ENCODE results near the gene TMEM108.

Gene TMEM108

DNA sequence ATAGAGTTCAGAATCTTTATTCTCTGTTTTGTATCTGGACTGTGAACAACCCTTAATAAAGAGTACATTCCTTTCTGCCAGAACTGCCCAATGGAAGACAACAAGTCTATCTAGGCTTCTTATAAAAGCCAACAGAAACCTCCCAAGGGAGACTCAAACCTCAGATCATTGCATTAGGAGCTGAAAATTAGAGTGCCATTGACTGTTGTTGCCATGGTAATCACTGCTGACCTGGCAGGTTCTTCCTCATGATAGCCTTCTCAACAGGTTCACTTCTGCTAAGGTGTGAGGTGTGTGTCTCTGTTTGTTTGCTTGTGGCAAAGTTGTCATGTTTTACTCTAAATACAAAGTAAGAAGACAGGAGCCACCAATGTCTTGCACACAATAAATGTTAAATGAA lies 79.2 kb downstream of the TMEM108 start:
- no peak overlapping the region for H2BK12ac ChIP-seq (ENCODE audit: low read length)
- DNase-seq: no peak

DNA sequence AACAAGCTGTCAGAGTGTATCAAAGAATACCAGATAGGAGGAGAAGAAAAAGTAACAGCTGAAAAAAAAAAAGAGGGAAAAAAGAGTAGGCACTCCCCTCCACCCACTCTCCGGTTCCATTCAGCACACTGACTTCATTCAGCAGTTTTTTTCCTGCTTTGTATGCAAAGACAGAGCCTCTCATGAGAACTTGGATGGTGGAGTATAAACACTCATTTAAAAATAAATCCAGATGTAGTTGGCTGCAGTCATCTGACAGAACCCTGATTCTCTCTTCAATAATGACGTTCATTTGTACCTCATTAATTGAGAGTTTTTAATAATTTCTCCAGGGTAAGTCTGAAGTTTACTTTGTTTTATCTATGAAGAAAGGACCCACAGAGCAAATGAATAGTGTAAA lies 81.0 kb downstream of the TMEM108 start:
- H2BK12ac ChIP-seq (ENCODE audit: low read length): no peak overlapping the region
- H3K79me1 ChIP-seq (ENCODE audit: low read length): no peaks in the 10 kb centered on the region
- H3K4ac ChIP-seq (ENCODE audit: low read depth, low read length): no peak overlapping the region
- H4K12ac ChIP-seq (ENCODE audit: low read depth, low read length): no peak overlapping the region
- H3K9me3 ChIP-seq (ENCODE audit: insufficient read depth, low read depth, low read length): no peaks in the 10 kb centered on the region
- no peak overlapping the region for H3K18ac ChIP-seq (ENCODE audit: low read length)
- no peak overlapping the region for H4K91ac ChIP-seq (ENCODE audit: low read depth, low read length)
- H2BK5ac ChIP-seq (ENCODE audit: low read depth, low read length, poor library complexity): no peak overlapping the region
- H2AK5ac ChIP-seq (ENCODE audit: low read length): no peak overlapping the region
- no peak overlapping the region for H2BK120ac ChIP-seq (ENCODE audit: insufficient read depth, low read length, poor library complexity)
- no peak overlapping the region for H3K9ac ChIP-seq (ENCODE audit: low read length)
- no peak overlapping the region for H3K27ac ChIP-seq (ENCODE audit: low read depth, low read length)
- DNase-seq: no peak
- no CpG with 5 or more reads among the region's 2 CpGs for WGBS (ENCODE audit: extremely low coverage, insufficient coverage, insufficient read length)
- H3K79me2 ChIP-seq (ENCODE audit: control insufficient read depth, insufficient read depth, low read length, poor library complexity): no peaks in the 10 kb centered on the region
- H3K4me2 ChIP-seq (ENCODE audit: low read length): no peak overlapping the region
- no peaks in the 10 kb centered on the region for H3K4me1 ChIP-seq (ENCODE audit: control insufficient read depth in 1 of 2, insufficient read depth in 2 of 2, low read length in 2 of 2)
- no peak overlapping the region for H3K23ac ChIP-seq (ENCODE audit: low read length)
- H4K8ac ChIP-seq (ENCODE audit: low read depth, low read length): no peak overlapping the region
- no peaks in the 10 kb centered on the region for H3K27me3 ChIP-seq (ENCODE audit: insufficient read depth, low read length)
- no peak overlapping the region for H3K14ac ChIP-seq (ENCODE audit: low read length)
- H3K4me3 ChIP-seq (ENCODE audit: low read depth, low read length): no peak overlapping the region
- no peaks in the 10 kb centered on the region for H3K36me3 ChIP-seq (ENCODE audit: control insufficient read depth in 1 of 2, insufficient read depth in 2 of 2, low read length in 2 of 2)
- H2AFZ ChIP-seq (ENCODE audit: insufficient read depth, low read length, poor library complexity): no peak overlapping the region

More for the DNA sequence above, 79.2 kb downstream of the TMEM108 start:
- H3K14ac ChIP-seq (ENCODE audit: low read length): no peak overlapping the region
- H3K4me2 ChIP-seq (ENCODE audit: low read length): no peak overlapping the region
- no peak overlapping the region for H3K18ac ChIP-seq (ENCODE audit: low read length)
- H3K9me3 ChIP-seq (ENCODE audit: insufficient read depth, low read depth, low read length): no peaks in the 10 kb centered on the region
- no peak overlapping the region for H4K12ac ChIP-seq (ENCODE audit: low read depth, low read length)
- no peaks in the 10 kb centered on the region for H3K4me1 ChIP-seq (ENCODE audit: control insufficient read depth in 1 of 2, insufficient read depth in 2 of 2, low read length in 2 of 2)
- H3K23ac ChIP-seq (ENCODE audit: low read length): no peak overlapping the region
- H3K4me3 ChIP-seq (ENCODE audit: low read depth, low read length): no peak overlapping the region
- no peak overlapping the region for H2BK120ac ChIP-seq (ENCODE audit: insufficient read depth, low read length, poor library complexity)
- H4K8ac ChIP-seq (ENCODE audit: low read depth, low read length): no peak overlapping the region
- no peak overlapping the region for H3K9ac ChIP-seq (ENCODE audit: low read length)
- no peak overlapping the region for H3K27ac ChIP-seq (ENCODE audit: low read depth, low read length)
- H3K36me3 ChIP-seq (ENCODE audit: control insufficient read depth in 1 of 2, insufficient read depth in 2 of 2, low read length in 2 of 2): no peaks in the 10 kb centered on the region
- H3K79me2 ChIP-seq (ENCODE audit: control insufficient read depth, insufficient read depth, low read length, poor library complexity): no peaks in the 10 kb centered on the region
- H3K79me1 ChIP-seq (ENCODE audit: low read length): no peaks in the 10 kb centered on the region
- H3K27me3 ChIP-seq (ENCODE audit: insufficient read depth, low read length): no peaks in the 10 kb centered on the region
- no peak overlapping the region for H3K4ac ChIP-seq (ENCODE audit: low read depth, low read length)
- H2AK5ac ChIP-seq (ENCODE audit: low read length): no peak overlapping the region
- H4K91ac ChIP-seq (ENCODE audit: low read depth, low read length): no peak overlapping the region
- H2AFZ ChIP-seq (ENCODE audit: insufficient read depth, low read length, poor library complexity): no peak overlapping the region
- H2BK5ac ChIP-seq (ENCODE audit: low read depth, low read length, poor library complexity): no peak overlapping the region

DNA sequence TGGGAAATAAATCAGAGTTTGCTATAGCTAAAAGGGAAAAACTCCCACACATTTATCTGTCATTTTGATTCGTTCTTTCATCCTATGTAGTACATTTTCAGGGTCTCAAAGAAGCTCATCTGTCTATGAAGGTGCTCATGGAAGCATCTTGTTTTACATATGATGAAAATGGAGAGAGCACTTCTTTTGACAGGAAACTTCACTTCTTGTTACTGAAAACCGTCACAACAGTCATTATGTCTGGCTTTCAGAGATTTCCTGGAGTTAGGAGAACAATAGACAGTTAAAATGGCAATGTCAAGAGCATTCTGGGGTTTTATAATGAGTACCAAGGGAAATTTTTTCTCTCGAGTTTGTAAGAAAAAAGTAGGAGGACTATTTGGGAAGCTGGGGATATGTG lies 83.3 kb downstream of the TMEM108 start:
- no CpG with 5 or more reads among the region's 3 CpGs for WGBS (ENCODE audit: extremely low coverage, insufficient coverage, insufficient read length)
- H4K91ac ChIP-seq (ENCODE audit: low read depth, low read length): no peak overlapping the region

GRCh38 chr3:133123636-133124035 lies 85.4 kb downstream of the TMEM108 start:
- Histone ChIP-seq H2AFZ (ENCODE audit: insufficient read depth, low read length, poor library complexity) (no peak overlapping the region), H4K8ac (ENCODE audit: low read depth, low read length) (no peak overlapping the region)
- WGBS (ENCODE audit: extremely low coverage, insufficient coverage, insufficient read length): no CpG with 5 or more reads among the region's 1 CpG

More for the DNA sequence above, 83.3 kb downstream of the TMEM108 start:
- no peak overlapping the region for H3K9ac ChIP-seq (ENCODE audit: low read length)
- H3K18ac ChIP-seq (ENCODE audit: low read length): no peak overlapping the region
- H4K8ac ChIP-seq (ENCODE audit: low read depth, low read length): no peak overlapping the region
- no peak overlapping the region for H3K23ac ChIP-seq (ENCODE audit: low read length)
- no peak overlapping the region for H2AK5ac ChIP-seq (ENCODE audit: low read length)
- no peak overlapping the region for H3K14ac ChIP-seq (ENCODE audit: low read length)
- H2AFZ ChIP-seq (ENCODE audit: insufficient read depth, low read length, poor library complexity): no peak overlapping the region
- H3K79me2 ChIP-seq (ENCODE audit: control insufficient read depth, insufficient read depth, low read length, poor library complexity): no peaks in the 10 kb centered on the region
- no peak overlapping the region for H4K12ac ChIP-seq (ENCODE audit: low read depth, low read length)
- no peak overlapping the region for H3K4me3 ChIP-seq (ENCODE audit: low read depth, low read length)
- H2BK120ac ChIP-seq (ENCODE audit: insufficient read depth, low read length, poor library complexity): no peak overlapping the region
- no peak overlapping the region for H2BK5ac ChIP-seq (ENCODE audit: low read depth, low read length, poor library complexity)
- H3K27me3 ChIP-seq (ENCODE audit: insufficient read depth, low read length): no peaks in the 10 kb centered on the region
- H2BK12ac ChIP-seq (ENCODE audit: low read length): no peak overlapping the region
- DNase-seq: no peak
- H3K36me3 ChIP-seq (ENCODE audit: control insufficient read depth in 1 of 2, insufficient read depth in 2 of 2, low read length in 2 of 2): no peaks in the 10 kb centered on the region
- H3K9me3 ChIP-seq (ENCODE audit: insufficient read depth, low read depth, low read length): no peaks in the 10 kb centered on the region
- no peaks in the 10 kb centered on the region for H3K79me1 ChIP-seq (ENCODE audit: low read length)
- no peak overlapping the region for H3K27ac ChIP-seq (ENCODE audit: low read depth, low read length)
- H3K4me1 ChIP-seq (ENCODE audit: control insufficient read depth in 1 of 2, insufficient read depth in 2 of 2, low read length in 2 of 2): peaks cover 0 to 5% of the 10 kb centered on the region in 2 experiments
- H3K4me2 ChIP-seq (ENCODE audit: low read length): no peak overlapping the region
- no peak overlapping the region for H3K4ac ChIP-seq (ENCODE audit: low read depth, low read length)

More at GRCh38 chr3:133123636-133124035, 85.4 kb downstream of the TMEM108 start:
- Histone ChIP-seq H2BK120ac (ENCODE audit: insufficient read depth, low read length, poor library complexity) (no peak overlapping the region), H3K4me1 (ENCODE audit: control insufficient read depth in 1 of 2, insufficient read depth in 2 of 2, low read length in 2 of 2) (peaks cover 0 to 5% of the 10 kb centered on the region in 2 experiments), H4K91ac (ENCODE audit: low read depth, low read length) (no peak overlapping the region), H3K4ac (ENCODE audit: low read depth, low read length) (no peak overlapping the region), H3K14ac (ENCODE audit: low read length) (no peak overlapping the region), H3K79me2 (ENCODE audit: control insufficient read depth, insufficient read depth, low read length, poor library complexity) (no peaks in the 10 kb centered on the region), H2AK5ac (ENCODE audit: low read length) (no peak overlapping the region), H3K23ac (ENCODE audit: low read length) (no peak overlapping the region), H3K9ac (ENCODE audit: low read length) (no peak overlapping the region), H3K9me3 (ENCODE audit: insufficient read depth, low read depth, low read length) (no peaks in the 10 kb centered on the region), H3K27ac (ENCODE audit: low read depth, low read length) (no peak overlapping the region), H3K27me3 (ENCODE audit: insufficient read depth, low read length) (no peaks in the 10 kb centered on the region), H3K79me1 (ENCODE audit: low read length) (no peaks in the 10 kb centered on the region), H3K4me3 (ENCODE audit: low read depth, low read length) (no peak overlapping the region), H2BK5ac (ENCODE audit: low read depth, low read length, poor library complexity) (no peak overlapping the region), H2BK12ac (ENCODE audit: low read length) (no peak overlapping the region), H3K4me2 (ENCODE audit: low read length) (no peak overlapping the region), H3K18ac (ENCODE audit: low read length) (no peak overlapping the region), H3K36me3 (ENCODE audit: control insufficient read depth in 1 of 2, insufficient read depth in 2 of 2, low read length in 2 of 2) (no peaks in the 10 kb centered on the region), H4K12ac (ENCODE audit: low read depth, low read length) (no peak overlapping the region)
- peak; percentile 7 to 53 for DNase-seq

All from trophoblast cell (in vitro differentiated cells and primary cell).